Stimulated activated CD4-positive, alpha-beta T cell treated with anti-CD3 and anti-CD28 coated beads, TNF-alpha, amount 100 ng/mL, for 4 hours (primary cell): ENCODE results near the gene PROC.
"Not testable (repeated sequence)": the region's sequence is repeated elsewhere in the genome, so short reads cannot be mapped to it uniquely, and the experiment has no call there.

Source experiments
- DNase-seq, 3 experiments: peaks; one replicate each; pipeline ENCODE4 v3.0.0-alpha.2; 2020; ENCODE audit warnings: low read depth in 3 of 3

PROC gene

GRCh38 chr2:127427376-127428056 is 9.3 kb downstream of the PROC start:
- no peak for DNase-seq

- DNase-seq, result no peak
Measured at GRCh38 chr2:127428057-127428814, 10.0 kb downstream of the PROC start.

- DNase-seq, result no peak
Measured at GRCh38 chr2:127428815-127429109, 10.5 kb downstream of the PROC start.

- no peak for DNase-seq
Measured at GRCh38 chr2:127429291-127429690, 11.1 kb downstream of the PROC start.

- no peak for DNase-seq
Measured at GRCh38 chr2:127429844-127430425, 11.7 kb downstream of the PROC start.

- DNase-seq, result no peak
Measured at GRCh38 chr2:127431408-127432023, 13.3 kb downstream of the PROC start.

- DNase-seq, result no peak
Measured at GRCh38 chr2:127434515-127434914, 16.3 kb downstream of the PROC start.

GRCh38 chr2:127437056-127437455 is 18.8 kb downstream of the PROC start:
- DNase-seq, result no peak

GRCh38 chr2:127437781-127438726 is 19.8 kb downstream of the PROC start:
- no peak for DNase-seq

GRCh38 chr2:127439343-127439742 is 21.1 kb downstream of the PROC start:
- DNase-seq, result no peak

- DNase-seq, result no peak
Measured at GRCh38 chr2:127448526-127448925, 30.3 kb downstream of the PROC start.

- no peak for DNase-seq
Measured at GRCh38 chr2:127449414-127449813, 31.2 kb downstream of the PROC start.

GRCh38 chr2:127449898-127450297 is 31.7 kb downstream of the PROC start:
- no peak for DNase-seq

GRCh38 chr2:127451981-127452380 is 33.8 kb downstream of the PROC start:
- DNase-seq, result no peak

GRCh38 chr2:127452423-127452822 is 34.2 kb downstream of the PROC start:
- DNase-seq, result not testable (repeated sequence)

- DNase-seq, result no peak
Measured at GRCh38 chr2:127453013-127453391, 34.8 kb downstream of the PROC start.

- DNase-seq, result no peak
Measured at GRCh38 chr2:127453392-127454171, 35.4 kb downstream of the PROC start.

GRCh38 chr2:127454595-127455565 is 36.7 kb downstream of the PROC start:
- no peak for DNase-seq
